Stimulated activated CD8-positive, alpha-beta memory T cell treated with anti-CD3 and anti-CD28 coated beads, Interleukin-2, amount 100 ng/mL, for 48 hours (primary cell): Measurements from ENCODE around the gene SH3TC1.
A peak's percentile ranks its signal among the peaks of the same experiment; 100 is the strongest.

Experiments used
- DNase-seq, 2 donors: peaks; one replicate each; pipeline ENCODE4 v3.0.0-alpha.2; 2020; ENCODE audit warnings: low read depth in 2 of 2

SH3TC1 gene

DNA sequence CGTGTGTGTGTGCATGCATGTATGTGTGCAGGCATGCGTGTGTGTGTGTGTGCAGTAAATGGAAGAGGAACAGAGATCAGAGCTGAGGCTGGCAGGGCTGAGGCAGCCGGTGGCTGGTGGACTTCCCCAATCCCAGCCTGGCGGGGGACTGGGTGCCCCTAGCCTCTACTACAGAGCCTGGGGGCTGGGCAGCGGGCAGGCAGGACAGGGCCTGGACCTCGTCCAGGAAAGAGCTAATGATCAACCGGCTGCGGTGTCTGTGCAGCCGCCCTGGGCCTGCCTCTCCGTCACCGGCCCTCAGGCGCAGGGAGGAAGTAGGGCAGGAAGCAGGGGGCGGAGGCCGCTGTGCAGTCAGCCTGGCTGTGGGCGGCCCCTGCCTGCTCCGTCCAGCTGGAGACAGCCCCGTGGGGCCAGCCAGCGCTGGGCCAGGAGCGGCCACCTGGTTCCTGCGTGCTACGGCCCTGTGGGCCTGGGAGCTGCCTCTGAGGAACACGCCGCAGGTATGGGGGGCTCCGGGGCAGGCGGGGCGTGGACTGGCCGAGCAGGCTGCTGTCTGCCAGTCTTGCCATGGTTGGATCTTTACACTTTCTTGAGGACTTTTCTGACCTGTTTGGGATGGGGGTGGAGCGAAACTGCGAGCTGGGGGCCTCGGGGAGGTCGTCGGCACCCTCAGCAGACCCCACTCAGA is at the start of gene SH3TC1:
Gene SH3TC1, plus strand, starts transcription at position 385 of the 688 bp plus-strand sequence. CDS start 5,905 bp downstream, outside the sequence.
- peak; percentile 40 to 53 for DNase-seq

DNA sequence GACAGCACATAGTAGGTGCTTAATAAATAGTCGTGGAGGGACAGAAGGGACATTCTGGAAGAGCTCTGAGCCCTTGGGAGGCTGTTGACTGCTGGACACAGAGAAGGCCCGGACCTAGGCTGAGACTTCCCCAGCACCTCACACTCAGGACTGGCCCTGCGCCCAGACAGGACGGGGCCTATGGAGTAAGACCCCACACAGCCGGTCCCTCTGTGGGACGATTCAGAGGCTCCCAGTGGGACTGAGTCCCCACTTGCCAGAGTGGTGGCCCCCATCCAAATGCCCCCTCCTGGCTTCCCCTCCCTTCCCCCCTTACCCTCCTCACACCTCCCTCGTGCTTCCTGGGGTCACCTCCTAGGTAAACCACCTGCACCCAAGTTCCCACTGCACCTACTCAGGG is 49.4 kb upstream of the SH3TC1 start:
- no peak for DNase-seq

GRCh38 chr4:8150152-8151090 is 48.7 kb upstream of the SH3TC1 start:
- DNase-seq, result no peak

DNA sequence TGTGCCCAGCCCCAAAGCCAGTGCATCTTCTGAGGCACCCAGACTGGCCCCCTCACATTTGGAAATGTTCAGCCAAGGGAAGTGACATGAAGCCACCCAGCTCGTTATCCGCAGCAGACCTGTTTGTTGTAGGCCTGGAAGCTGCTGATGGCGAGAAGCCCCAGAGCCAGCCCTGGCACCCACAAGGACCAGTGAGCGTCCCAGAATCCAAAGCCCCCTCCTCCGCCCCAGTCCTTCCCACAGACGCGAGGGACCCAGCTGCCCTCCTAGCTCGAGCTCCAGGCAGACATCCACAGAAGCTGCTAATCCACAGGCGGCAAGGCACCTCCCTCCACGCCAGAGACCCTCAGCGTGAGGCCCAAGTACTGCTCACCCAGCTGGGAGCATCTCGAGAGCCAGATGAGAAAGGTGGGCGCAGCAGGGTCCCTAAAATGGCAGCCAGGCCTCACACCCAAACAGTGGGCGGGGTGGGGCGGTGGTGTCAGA is 47.9 kb upstream of the SH3TC1 start:
- no peak for DNase-seq

DNA sequence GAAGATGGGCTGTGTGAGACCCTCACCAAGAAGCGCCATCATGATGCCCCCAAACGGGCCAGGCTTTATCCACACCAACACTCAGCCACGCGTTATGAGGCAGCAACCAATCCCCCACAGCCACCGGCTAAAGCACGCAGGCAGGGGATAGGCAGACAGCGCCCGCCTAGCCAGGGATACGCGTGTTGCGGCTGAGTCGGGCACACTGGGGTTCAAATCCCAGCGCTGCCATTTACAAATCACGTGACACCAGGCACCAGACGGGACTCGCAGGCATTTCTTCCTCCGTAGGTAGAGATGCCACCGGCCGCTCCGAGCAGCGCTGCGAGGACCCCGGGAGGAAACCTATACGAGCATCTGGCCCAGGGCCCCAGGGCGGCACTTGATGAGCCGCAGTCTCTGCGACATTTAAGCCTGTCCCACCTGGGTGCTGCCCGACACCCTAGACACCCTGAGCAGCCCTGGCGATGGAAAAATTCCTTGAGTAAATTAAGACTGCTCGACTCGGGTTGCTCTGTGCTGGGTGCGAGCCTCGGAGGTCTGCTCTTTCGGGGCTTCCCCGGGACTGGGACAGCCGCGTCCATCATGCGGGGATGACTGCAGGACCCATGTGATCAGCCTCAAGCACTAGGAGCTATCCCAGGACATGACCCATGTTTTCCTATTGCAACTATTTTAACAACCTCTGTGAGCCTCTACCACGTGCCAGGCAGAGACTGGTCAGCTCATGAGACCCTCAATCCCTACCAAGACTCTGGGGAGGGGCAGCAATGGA is 46.8 kb upstream of the SH3TC1 start:
- no peak for DNase-seq

DNA sequence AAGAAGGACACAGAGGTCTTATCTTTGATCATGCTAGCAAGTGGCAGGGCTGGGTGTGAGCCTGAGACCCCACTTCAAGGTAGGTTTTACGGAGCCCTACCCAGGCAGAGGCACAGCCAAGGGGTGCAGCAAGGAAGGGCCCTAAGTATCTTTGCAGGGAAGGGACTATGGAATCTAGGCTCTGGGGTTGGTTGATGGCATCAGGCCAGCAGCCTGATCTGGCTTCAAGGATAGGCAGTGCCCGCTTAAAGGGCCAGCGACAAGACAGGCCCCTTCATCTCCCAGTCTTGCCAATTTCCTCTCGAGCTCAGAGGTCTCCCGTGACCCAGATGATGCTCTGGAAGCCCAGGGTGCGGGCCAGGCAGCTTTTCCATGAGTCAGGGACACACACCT is 46.2 kb upstream of the SH3TC1 start:
- DNase-seq, result no peak

- no peak for DNase-seq
Measured at GRCh38 chr4:8153441-8153840, 45.6 kb upstream of the SH3TC1 start.

DNA sequence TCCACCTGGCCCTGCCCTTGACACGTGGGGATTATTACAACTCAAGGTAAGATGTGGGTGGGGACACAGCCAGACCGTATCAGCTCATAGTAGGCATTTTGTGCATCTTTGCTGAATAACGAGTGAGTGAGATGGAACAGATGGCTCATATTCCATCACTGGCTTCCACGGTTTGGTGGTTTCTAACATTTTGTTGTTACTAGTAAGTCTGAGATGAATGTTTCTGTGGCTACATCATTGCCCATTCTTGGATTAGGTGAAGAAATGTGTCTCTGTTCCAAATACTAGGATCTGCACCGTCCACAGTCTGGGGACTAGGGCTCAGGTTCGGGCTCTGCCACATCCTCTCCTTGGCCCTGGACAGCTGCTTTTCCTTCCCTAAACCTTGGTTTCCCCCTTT is 44.0 kb upstream of the SH3TC1 start:
- no peak for DNase-seq

DNA sequence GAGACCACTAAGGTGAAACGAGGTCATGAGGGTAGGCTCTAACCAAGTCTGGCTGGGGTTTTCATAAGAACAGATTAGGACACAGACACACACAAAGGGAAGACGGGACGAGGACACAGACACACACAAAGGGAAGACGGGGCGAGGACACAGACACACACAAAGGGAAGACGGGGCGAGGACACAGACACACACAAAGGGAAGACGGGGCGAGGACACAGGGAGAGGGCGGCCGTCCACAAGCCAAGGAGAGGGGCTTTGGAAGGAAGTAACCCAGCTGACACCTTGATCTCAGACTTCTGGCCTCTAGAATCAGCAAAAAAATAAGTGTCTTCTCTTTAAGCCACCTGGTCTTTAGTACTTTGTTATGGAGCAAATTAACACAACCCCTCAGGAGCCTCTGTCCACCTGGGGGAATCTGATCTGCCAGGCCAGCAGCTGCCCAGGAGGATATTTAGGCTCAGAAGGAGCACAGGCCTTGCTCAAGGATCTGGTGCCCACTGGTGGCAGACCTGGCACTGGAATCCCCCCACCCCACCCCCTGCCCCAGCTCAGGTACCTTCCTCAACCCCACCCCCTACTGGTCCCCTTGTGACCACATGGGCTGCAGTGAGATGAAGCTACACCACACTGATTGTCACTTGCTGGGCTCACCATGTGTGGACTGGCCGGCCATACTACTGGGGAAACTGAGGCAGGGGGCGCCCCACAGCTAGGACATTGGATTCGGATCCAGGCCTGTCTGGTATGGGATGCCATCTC is 43.2 kb upstream of the SH3TC1 start:
- DNase-seq, result no peak

DNA sequence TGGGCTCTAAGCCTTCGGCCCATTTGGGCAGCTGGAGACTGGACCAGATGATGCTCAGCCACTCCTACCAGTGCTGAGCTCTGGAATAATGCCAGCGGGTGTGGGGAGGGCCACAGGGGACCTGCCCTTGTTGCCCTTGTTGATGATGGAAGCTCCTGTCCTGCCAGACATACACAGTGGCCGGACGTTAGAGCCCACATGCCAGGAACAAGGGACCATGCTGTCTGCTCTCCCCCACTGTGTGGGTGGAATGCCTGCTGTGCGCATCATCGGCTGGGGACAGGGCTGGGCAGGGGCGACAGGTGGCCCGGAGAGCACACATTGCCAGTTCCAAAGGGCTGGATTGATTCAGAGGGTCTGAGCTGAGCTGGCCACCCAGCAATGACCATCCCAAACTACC is 42.5 kb upstream of the SH3TC1 start:
- DNase-seq, result no peak

DNA sequence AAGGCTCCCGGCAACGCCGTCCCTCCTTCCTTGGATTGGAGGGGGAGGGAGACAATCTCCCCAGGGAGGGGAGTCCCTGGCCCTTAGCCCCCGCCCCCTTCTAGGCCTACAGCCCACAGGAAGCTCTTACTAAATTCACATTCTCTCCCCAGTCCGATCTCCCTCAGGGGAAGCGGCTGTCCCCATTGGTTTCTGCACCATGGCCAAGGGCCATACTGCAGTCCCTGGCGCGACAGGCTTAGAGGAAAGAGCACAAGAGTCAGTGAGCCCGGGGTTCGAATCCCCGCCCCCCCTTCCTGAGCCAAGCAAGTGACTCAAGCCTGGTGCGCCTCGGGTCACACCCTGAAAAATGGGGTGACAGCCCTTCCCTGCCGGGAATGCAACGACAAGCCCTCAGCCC is 41.6 kb upstream of the SH3TC1 start:
- DNase-seq, result no peak

- DNase-seq, result no peak
Measured at GRCh38 chr4:8157944-8158709, 41.0 kb upstream of the SH3TC1 start.

- peak; percentile 96 for DNase-seq
Measured at GRCh38 chr4:8158710-8159536, 40.2 kb upstream of the SH3TC1 start, which contains the start of gene ABLIM2. TSS of gene ABLIM2 (minus strand) at chr4:8158813. CDS start at chr4:8158689, 124 bp downstream.

- no peak for DNase-seq
Measured at GRCh38 chr4:8159537-8160232, 39.4 kb upstream of the SH3TC1 start.

DNA sequence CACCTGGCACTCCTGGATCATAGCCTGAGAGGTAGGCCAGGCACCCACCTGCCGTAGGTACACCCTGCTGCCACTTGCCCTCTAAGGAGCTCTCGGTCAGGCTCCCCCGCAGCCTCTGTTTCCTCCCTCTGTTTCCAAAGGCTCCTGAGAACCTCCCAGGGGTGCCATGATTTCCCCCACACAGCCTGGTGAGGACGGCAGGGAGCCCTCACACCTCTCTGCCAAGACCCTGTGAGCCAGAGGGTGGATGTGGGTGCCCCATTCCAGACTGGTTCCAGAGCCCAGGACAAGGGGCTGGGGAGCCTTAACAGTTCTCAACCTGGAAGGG is 38.9 kb upstream of the SH3TC1 start:
- no peak for DNase-seq

- DNase-seq, result no peak
Measured at GRCh38 chr4:8160572-8160971, 38.5 kb upstream of the SH3TC1 start.

- no peak for DNase-seq
Measured at GRCh38 chr4:8162625-8163024, 36.5 kb upstream of the SH3TC1 start.

DNA sequence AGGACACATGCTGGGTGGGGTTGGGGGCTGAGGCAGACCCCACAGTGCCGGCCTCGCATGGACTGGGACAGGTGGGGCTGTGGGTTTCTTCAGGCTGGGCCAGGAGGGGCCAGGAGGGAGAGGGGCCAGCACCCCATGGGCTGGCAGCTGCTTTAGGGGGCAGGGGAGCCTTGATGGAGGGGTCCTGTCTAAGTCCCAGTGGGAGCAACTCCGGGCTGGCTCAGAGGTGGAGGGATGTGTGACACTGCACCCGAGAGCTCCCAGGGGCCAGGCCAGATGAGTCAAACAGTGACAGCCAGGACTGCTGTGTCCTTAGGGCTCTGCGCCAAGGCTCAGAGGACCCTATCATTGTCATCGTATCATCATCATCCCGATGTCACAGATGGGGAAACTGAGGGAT is 36.1 kb upstream of the SH3TC1 start:
- no peak for DNase-seq
